Gastroesophageal sphincter (tissue), 4 donors: Measurements from ENCODE around the gene ATP6V0A1. TPM values are rescaled to one million over a fixed set of nuclear protein-coding genes. Genes with fewer than 3 reads are reported as not detected.
"Not testable (repeated sequence)": the region's sequence is repeated elsewhere in the genome, so short reads cannot be mapped to it uniquely, and the experiment has no call there.

Experiments used
- ATAC-seq: fragments of 150-250 bp; one replicate; pipeline ENCODE4 v1.9.1; 2016; ENCODE audit warnings: mild to moderate bottlenecking, moderate library complexity
- H3K27ac ChIP-seq, 4 donors: fragments of 200-600 bp; sonication (generic) in 3 of 4; 1 replicate in 3 of 4; 2 replicates in 1 of 4; pipeline ENCODE4 v1.5.1; 2016 to 2019
- H3K27me3 ChIP-seq: fragments of 200-600 bp; sonication (generic); one replicate; pipeline ENCODE4 v1.5.1; 2019
- H3K36me3 ChIP-seq, 2 donors: fragments of 200-600 bp; sonication (generic); one replicate each; pipeline ENCODE4 v1.5.1; 2019; ENCODE audit warnings: control low read depth in 1 of 2
- H3K4me1 ChIP-seq, 3 donors: fragments of 200-600 bp; sonication (generic); 1 replicate in 2 of 3; 2 replicates in 1 of 3; pipeline ENCODE4 v1.5.1; 2016 to 2019; ENCODE audit warnings: control low read depth in 2 of 3
- H3K4me3 ChIP-seq, 2 donors: fragments of 200-600 bp; sonication (generic); one replicate each; pipeline ENCODE4 v1.5.1; 2019; ENCODE audit warnings: mild to moderate bottlenecking in 1 of 2, moderate library complexity in 1 of 2
- H3K9me3 ChIP-seq, 3 donors: fragments of 200-600 bp; sonication (generic); one replicate each; pipeline ENCODE4 v1.5.1; 2017 to 2019; ENCODE audit warnings: control low read depth in 2 of 3
- EP300 ChIP-seq: sonication (generic); formaldehyde crosslinking; IDR thresholded peaks from one replicate; pipeline ENCODE4 v1.6.1; 2017; ENCODE audit warnings: antibody characterized with exemption, mild to moderate bottlenecking
- POLR2A ChIP-seq, 2 donors: fragments of 450-650 bp; IDR thresholded peaks; one replicate each; pipeline ENCODE4 v1.6.1; 2017; ENCODE audit warnings: antibody characterized with exemption in 2 of 2, mild to moderate bottlenecking in 2 of 2, moderate library complexity in 1 of 2
- POLR2AphosphoS5 ChIP-seq: sonication (generic); formaldehyde crosslinking; IDR thresholded peaks from one replicate; pipeline ENCODE4 v1.6.1; 2017; ENCODE audit warnings: antibody characterized with exemption
- WGBS, 2 donors: methylation state at CpG; one replicate each; pipeline ENCODE4 v1.1.5; 2018; ENCODE audit warnings: low coverage in 1 of 2; 5-methylcytosine and 5-hydroxymethylcytosine counted together
- total RNA-seq, 4 donors: library from RNA; depleted of rRNA; stranded (reverse); fragments of >200 nt; gene quantifications; one replicate each; pipeline ENCODE4 v1.1.0, GENCODE V29; 2016
- TF ChIP-seq, protein P1 (sequence below), 4 experiments: fragments of 200-600 bp in 2 of 4; fragments of 450-650 bp in 2 of 4; sonication (generic) in 1 of 4; IDR thresholded peaks; one replicate each; pipeline ENCODE4 v1.5.1; 2017 to 2019; ENCODE audit warnings: antibody characterized with exemption in 4 of 4, mild to moderate bottlenecking in 2 of 4, moderate library complexity in 2 of 4

ATP6V0A1 gene
- total RNA-seq, 4 donors from 2014 or later = 47.5 to 84.5 (median 65.4) TPM

DNA sequence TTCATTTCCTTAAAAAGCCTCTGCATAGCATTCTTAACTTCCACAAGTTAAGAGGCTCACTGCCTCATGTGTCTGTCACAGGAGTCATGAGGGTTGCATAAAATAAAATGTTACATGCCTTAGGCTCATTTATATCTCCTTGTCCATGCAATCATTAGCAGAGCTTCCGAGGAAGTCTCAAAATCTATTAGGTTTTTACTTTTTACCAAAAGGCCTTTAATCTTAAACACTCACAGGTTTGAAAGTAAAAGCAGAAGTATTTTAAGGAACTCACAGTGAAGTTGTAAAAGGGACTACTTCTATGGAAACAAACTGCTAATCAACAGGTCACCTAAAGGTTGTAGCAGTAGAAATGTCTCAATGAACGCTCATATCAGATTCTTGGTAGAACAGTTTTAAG, 5.2 kb upstream of the ATP6V0A1 start:
- no peaks in the 10 kb centered on the region for H3K36me3 ChIP-seq
- H3K4me1 ChIP-seq = peaks cover 0 to 16% (median 0%) of the 10 kb centered on the region in 3 donors
- WGBS, 2 donors = 53 to 66% methylated on average over 2 of the region's 2 CpGs
- H3K27ac ChIP-seq = no peak overlapping the region
- no peak for ATAC-seq
- no peaks in the 10 kb centered on the region for H3K9me3 ChIP-seq
- no peak for TF ChIP-seq POLR2AphosphoS5
- no peak for TF ChIP-seq EP300
- no peak for TF ChIP-seq POLR2A (IDR thresholded peaks at IDR 0.05)
- TF ChIP-seq, protein P1, sequence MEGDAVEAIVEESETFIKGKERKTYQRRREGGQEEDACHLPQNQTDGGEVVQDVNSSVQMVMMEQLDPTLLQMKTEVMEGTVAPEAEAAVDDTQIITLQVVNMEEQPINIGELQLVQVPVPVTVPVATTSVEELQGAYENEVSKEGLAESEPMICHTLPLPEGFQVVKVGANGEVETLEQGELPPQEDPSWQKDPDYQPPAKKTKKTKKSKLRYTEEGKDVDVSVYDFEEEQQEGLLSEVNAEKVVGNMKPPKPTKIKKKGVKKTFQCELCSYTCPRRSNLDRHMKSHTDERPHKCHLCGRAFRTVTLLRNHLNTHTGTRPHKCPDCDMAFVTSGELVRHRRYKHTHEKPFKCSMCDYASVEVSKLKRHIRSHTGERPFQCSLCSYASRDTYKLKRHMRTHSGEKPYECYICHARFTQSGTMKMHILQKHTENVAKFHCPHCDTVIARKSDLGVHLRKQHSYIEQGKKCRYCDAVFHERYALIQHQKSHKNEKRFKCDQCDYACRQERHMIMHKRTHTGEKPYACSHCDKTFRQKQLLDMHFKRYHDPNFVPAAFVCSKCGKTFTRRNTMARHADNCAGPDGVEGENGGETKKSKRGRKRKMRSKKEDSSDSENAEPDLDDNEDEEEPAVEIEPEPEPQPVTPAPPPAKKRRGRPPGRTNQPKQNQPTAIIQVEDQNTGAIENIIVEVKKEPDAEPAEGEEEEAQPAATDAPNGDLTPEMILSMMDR (IDR thresholded peaks at IDR 0.05) = no peak
- no peaks in the 10 kb centered on the region for H3K27me3 ChIP-seq
- no peak overlapping the region for H3K4me3 ChIP-seq

DNA sequence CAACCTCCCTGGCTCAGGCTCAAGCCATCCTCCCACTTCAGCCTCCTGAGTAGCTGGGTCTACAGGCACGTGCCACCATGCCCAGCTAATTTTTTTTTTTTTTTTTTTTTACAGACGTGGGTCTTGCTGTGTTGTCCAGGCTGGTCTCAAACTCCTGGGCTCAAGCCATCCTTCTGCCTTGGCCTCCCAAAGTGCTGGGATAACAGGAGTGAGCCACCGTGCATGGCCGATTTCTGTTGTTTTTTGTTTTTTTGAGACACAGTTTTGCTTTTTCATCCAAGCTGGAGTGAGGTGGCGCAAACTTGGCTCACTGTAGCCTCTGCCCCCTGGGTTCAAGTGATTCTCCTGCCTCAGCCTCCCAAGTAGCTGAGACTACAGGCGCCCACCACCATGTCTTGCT, 3.7 kb upstream of the ATP6V0A1 start:
- H3K9me3 ChIP-seq, H3K36me3 ChIP-seq, H3K27ac ChIP-seq, H3K27me3 ChIP-seq, ATAC-seq, H3K4me3 ChIP-seq: not testable (repeated sequence)
- peaks cover 0 to 19% (median 0%) of the 10 kb centered on the region in 3 donors for H3K4me1 ChIP-seq
- 87 to 92% methylated on average over 2 to 4 of the region's 6 CpGs for WGBS, 2 donors

DNA sequence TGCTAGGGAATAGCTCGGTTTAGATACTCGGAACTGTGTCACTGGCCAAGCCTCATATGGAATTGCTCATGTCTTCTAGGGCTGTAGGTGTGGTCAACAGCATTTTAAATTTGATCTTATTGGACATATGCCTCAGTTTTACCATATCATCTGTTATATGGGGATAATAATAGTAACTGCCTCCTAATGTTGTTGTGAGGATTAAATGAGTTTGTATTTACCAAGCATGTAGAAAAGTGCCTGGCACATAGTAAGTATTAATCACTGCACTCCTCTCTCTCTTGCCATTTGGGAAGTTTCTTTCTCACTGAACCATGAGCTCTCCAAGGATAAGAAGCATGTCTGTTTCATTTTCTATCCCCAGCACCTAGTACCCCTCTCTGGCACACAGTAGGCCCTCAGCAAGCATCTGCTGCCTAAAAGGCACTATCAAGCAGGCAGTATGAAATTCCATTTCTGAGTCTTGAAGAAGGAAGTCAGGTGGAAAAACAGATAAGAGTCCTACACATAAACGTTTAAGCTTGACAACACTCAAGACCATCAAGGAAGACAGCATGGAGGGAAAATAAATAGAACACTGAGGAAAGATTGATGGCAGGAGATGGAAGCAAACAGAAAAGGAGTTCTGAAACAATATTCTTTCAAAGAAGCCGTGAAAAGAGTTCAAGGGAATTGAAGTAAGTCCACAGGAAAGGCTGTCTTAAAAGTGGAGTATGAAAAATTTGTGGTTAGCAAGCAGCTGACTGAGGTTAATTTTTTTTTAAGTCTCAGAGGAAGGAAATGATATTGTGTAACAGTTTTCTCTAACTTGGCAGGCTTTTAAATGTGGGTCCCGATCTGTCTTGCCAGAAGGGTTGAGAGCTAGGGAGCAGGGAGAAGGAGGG, 2.2 kb upstream of the ATP6V0A1 start:
- WGBS, 2 donors = 43 to 47% methylated on average over 2 to 5 of the region's 5 CpGs

DNA sequence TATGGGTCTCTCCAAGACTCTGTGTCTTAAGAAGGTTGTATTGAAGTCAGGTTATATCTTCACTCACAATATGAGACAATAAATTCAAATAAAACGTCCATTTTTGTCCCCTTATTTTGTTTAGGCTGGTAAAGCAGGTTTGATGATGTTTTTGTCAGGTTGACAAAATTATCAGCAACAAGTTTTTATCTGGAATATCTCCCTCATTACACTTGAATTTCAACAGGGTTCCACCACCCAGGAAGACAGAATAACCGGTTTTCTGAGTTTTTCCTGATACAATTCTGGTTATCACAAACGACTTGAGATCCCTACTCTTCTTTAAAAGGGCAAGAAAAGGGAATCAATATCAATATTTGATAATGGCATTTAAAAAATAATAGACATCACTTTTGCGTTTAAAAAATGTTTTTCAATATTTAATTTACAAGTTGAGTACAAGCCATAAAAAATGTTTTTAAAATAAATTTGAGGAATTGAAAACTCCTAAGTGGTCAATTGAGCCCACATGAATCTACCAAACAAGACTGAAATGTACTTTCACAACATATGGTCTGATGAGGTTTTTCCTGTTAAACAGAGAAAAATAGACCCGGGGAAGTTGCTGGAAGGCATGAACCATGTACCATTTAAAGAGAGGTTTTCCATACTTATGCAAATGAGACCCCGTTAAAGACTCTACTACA, 1.4 kb upstream of the ATP6V0A1 start:
- ATAC-seq = no peak
- Histone ChIP-seq H3K4me1 (peaks cover 8 to 40% (median 9%) of the 10 kb centered on the region in 3 donors), H3K27ac (peak overlapping the region; percentile 62 to 99 (median 81)), H3K27me3 (no peaks in the 10 kb centered on the region), H3K9me3 (no peaks in the 10 kb centered on the region), H3K4me3 (no peak overlapping the region), H3K36me3 (peaks cover 0 to 13% of the 10 kb centered on the region in 2 donors)
- TF ChIP-seq POLR2AphosphoS5 (no peak), POLR2A (IDR thresholded peaks at IDR 0.05) (no peak), EP300 (no peak)
- TF ChIP-seq, protein P1 (IDR thresholded peaks at IDR 0.05) = no peak
- WGBS, 2 donors = 45 to 64% methylated on average over 6 of the region's 6 CpGs

More for the DNA sequence above, 2.2 kb upstream of the ATP6V0A1 start:
- ATAC-seq = no peak
- no peaks in the 10 kb centered on the region for H3K27me3 ChIP-seq
- no peak overlapping the region for H3K4me3 ChIP-seq
- H3K27ac ChIP-seq = peak overlapping the region; percentile 31 to 99 (median 80)
- H3K4me1 ChIP-seq = peaks cover 8 to 33% (median 9%) of the 10 kb centered on the region in 3 donors
- peaks cover 0 to 5% of the 10 kb centered on the region in 2 donors for H3K36me3 ChIP-seq
- H3K9me3 ChIP-seq = no peaks in the 10 kb centered on the region
- TF ChIP-seq, protein P1 (IDR thresholded peaks at IDR 0.05) = no peak
- TF ChIP-seq POLR2A (IDR thresholded peaks at IDR 0.05) = no peak
- no peak for TF ChIP-seq POLR2AphosphoS5
- TF ChIP-seq EP300 = no peak

DNA sequence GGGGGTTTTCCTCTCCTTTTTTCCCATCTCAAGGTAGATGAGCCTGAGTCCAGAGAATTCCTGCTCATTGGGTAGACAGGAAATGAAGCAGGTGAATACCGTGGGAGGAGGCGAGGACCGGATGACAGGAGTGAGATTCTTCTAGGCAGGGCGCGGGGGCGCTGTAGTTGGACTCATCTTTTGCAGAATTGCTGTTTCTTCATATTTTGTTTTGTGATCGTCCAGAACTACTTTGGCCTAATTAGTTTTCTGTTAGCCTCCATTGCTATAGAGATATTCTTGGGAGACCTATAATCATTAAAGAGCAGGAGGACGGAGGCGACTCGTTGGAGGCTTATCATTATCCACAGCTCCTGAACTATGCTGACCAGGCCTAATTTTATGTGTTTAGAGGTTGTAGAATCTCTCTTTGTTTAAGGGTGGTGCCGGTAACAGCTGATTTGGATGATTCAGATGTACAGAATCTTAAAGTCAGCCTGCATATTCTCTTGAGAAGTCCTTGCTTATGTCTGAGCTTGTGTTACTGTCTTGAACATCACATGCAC, 650 bp downstream of the ATP6V0A1 start:
- Histone ChIP-seq H3K4me1 (peaks cover 8 to 58% (median 9%) of the 10 kb centered on the region in 3 donors), H3K9me3 (no peaks in the 10 kb centered on the region), H3K27ac (peak overlapping the region; percentile 96 to 99 (median 98)), H3K36me3 (peaks cover 0 to 33% of the 10 kb centered on the region in 2 donors), H3K27me3 (no peaks in the 10 kb centered on the region), H3K4me3 (peak overlapping the region; percentile 81 to 94)
- WGBS, 2 donors = 0% methylated on average over 10 to 11 of the region's 11 CpGs
- ATAC-seq = peak; percentile 52
- TF ChIP-seq, protein P1 (IDR thresholded peaks at IDR 0.05) = peak in 2 of 4 experiments; percentile 19 to 55
- no peak for TF ChIP-seq POLR2A (IDR thresholded peaks at IDR 0.05)
